Measurements from ENCODE around the gene WDR44.
"Not testable (repeated sequence)": the region's sequence is repeated elsewhere in the genome, so short reads cannot be mapped to it uniquely, and the experiment has no call there.

Gene WDR44

DNA sequence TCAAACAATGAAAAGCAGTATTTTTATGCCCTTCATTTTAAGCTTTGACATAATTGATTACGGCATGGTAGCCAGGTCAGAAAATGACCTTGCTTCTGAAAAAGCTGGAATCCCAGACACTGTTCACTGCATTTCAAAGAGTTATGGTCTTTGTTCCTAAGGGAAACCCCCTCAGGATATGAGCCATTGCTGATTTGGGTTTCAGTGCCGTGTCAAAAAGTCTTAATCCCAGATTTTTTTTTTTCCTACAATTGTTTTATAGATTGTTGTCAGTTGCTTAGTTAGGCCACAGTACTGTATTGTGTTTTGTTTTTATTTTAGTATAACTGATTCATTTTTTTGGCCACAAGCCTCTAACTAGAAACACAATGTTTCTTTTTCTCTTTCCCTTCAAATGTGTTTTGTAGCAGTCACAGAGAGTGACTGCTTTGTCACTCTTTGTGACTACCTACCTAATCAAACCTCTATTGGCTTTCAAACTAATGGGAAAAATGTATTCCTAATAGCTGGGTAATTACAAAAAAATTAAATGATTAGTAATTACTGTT is 10.3 kb downstream of the WDR44 start:
- DNase-seq (ENCODE audit: low spot score) (no peak), FAIRE-seq (peak; percentile 18)

DNA sequence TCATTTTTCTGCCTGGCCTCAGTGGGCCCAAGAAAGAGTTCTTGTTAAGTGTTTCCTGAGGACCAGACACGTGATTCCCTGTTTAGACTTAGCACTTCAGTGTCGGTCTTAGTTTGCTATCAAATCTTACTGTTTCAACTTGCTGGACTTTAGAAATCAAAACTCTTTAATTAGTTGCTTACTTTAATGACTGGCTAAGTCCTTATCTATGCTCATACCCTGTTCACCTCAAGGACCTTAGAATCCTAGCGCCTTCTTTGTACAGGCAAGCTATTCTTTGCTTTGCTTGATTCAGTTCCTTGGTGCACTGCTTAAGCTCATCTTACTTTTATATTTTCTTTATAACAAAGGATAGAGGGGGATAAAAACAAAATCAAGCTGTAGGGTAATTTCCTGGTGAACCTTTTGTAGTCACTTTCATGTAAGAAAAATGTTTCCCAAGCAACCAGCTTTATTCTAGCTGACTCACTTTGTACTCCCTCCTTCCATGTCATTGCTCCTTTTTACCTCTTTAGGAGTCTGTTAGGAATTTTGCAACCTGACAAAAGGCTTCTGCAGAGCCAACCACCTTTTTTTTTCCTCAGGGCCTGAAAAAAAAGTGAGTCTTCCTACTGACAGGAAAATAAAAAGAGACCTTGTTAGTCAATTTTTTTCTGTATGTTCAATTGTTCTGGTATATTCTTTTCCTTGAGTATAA is 14.7 kb downstream of the WDR44 start:
- DNase-seq (ENCODE audit: low spot score) (peak; percentile 17), FAIRE-seq (peak; percentile 43)

DNA sequence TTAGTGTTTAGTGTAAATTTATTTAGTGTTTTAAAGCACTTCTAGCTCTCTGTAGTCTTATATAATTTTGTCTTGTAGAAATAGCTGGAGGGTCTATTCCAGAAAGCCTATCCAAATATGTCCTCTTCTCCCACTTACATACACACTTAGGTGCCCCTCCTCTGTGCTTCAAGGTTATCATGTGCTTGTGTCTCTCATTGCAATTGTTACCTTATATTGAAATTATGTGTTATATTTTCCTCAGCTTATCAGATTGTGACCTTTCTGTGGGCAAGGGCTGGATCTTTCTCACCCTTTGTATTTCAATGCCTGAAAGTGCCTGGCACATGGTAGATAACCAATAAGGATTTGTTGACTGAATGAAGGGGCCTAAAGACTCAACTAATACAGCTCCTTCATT is 18.4 kb downstream of the WDR44 start:
- FAIRE-seq (no peak), DNase-seq (ENCODE audit: low spot score) (no peak)

DNA sequence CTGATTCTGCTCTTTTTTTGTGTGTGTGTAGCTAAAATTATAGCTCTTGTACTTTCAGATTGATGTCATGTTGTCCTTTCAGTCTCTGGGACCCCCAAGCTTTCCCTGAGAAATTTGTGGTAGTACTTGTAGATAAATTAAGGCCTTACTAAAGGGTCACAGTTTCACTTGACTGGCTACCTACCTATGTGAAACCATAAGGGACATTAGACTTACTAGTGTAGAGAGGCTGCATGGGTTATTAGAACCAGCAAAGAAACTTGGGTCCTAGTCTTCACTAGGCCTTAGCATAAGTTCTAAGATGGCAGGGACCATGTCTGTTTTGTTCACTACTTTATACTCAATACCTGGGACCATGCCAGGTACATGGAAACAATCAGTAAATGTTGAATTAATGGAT is 21.4 kb downstream of the WDR44 start:
- FAIRE-seq (no peak), DNase-seq (ENCODE audit: low spot score) (no peak)

DNA sequence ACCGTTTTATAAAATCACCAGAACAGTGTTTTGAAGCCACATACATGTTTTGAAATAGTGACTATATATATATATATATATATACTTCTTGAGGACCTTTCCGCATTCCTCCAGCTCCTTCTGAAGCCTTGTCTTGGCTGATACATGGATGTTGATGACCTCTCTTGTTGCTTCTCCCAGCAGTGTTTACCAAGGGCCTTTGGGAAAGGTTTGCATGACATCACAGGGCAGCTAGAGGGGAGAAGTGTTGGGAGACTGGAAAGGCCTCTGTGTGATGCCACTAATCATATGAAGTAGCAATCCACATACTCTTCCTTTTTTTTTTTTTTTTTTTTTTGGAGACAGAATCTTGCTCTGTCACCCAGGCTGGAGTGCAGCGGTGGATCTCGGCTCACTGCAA is 22.5 kb downstream of the WDR44 start:
- FAIRE-seq (no peak), DNase-seq (ENCODE audit: low spot score) (no peak)

DNA sequence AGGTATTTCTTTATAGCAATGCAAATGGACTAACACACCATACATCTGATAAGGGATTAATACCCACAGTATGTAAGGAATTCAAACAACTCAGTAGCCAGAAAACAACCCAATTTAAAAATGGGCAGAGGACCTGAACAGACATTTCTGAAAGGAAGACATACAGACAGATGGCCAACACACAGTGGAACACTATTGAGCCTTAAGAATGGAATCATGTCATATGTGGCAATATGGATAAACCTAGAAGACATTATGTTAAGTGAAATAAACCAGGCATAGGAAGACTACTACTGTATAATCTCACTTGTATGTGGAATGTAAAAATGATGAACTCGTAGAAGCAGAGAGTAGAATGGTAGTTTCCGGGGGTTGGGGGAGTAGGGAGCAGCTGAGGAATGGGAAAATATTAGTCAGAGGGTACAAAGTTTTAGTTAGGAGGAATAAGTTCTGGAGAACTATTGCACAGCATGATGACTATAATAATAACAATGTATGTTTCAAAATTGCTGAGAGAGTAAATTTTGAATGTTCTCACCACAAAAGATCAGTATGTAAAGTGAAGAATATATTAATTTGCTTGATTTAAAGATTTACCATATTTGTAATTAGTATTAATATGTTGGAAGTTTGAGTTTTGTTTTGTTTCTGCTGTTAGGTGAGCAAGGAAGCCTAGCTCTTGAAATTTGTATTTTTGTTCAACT is 25.2 kb downstream of the WDR44 start:
- DNase-seq (ENCODE audit: low spot score) (no peak), FAIRE-seq (no peak)

DNA sequence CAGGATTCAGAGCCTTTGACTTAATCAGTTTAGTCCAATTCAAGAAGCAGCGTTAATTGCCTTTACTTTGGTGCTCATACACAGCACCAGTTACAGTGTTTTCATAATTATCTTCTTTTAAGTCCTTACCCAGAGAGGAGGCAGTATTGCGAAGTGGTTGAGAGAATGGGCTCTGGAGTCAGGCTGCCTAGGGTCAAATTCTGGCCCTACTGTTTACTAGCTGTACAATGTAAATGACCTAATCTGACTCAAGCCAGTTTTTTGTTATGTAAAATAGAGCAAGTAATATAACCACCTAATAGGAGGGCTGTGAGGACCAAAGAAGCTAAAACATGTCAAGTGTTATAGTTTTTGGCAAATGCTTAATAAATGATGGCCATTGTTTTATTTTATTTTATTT is 27.6 kb downstream of the WDR44 start:
- DNase-seq (ENCODE audit: low spot score) (no peak), FAIRE-seq (no peak)

DNA sequence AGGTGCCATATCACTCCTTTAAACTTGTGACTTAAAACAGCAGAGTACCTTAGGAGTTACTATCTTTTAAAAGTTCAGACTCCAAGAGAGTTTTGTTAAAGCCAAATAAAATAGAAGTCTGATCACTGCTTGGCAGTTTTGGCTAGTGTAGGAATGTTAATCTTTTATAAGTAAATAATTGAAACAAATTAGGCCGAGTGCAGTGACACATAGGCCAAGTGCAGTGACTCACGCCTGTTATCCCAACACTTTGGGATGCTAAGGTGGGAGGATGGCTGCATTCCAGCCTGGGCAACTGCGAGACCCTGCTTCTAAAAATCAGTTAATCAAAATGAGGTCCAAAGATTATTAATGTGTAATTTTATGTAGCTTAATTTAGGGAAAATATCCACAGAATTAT is 37.2 kb downstream of the WDR44 start:
- DNase-seq (ENCODE audit: low spot score) (no peak), FAIRE-seq (peak; percentile 67)

DNA sequence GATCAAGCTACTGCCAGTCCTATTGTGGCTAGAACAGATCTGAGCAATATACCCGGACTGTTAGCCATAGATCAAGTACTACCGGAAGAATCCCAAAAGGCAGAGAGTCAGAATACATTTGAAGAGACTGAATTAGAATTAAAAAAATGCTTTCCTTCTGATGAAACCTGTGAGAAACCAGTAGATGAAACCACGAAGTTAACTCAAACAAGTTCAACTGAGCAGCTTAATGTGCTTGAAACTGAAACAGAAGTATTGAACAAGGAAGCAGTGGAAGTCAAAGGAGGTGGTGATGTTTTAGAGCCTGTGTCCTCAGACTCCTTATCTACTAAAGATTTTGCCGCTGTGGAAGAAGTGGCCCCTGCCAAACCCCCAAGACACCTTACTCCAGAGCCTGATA is 46.8 kb downstream of the WDR44 start:
- DNase-seq (ENCODE audit: low spot score), result no peak
- no peak for FAIRE-seq

DNA sequence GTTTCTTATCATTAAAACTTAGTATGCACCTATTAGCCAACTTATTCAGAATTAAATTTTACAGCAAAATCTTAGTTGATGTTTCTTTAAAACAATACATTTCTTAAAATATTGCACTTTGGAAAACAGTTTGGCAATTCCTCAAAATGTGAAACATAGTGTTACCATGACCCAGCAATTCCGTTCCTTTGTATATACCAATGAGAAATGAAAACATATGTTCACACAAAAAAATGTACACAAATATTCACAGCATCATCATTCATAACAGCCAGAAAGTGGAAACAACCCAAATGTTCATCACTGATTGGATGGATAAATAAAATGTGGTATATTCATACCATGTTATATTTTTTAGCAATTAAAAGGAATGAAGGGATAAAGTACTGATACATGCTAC is 50.2 kb downstream of the WDR44 start:
- DNase-seq (ENCODE audit: low spot score) (no peak), FAIRE-seq (no peak)

DNA sequence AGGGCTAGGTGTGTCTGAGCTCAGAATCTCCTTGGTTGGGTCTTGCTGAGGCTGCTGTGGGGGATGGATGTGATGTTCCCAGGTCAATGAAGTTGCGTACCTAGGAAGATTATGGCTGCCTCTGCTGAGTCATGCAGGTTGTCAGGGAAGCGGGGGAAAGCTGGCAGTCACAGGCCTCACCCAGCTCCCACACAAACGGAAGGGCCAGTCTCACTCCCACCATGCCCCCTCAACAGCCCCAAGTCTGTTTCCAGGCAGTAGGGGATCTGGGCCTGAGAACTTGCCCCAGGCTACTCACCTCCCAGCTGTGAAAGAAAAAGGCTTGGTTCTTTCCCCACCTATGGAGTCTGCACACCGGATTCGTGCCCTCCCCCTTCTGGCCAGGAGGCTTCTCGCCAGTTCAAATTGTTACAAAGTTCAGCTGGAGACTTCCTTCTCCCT is 72.9 kb downstream of the WDR44 start:
- FAIRE-seq (no peak), DNase-seq (ENCODE audit: low spot score) (no peak)

DNA sequence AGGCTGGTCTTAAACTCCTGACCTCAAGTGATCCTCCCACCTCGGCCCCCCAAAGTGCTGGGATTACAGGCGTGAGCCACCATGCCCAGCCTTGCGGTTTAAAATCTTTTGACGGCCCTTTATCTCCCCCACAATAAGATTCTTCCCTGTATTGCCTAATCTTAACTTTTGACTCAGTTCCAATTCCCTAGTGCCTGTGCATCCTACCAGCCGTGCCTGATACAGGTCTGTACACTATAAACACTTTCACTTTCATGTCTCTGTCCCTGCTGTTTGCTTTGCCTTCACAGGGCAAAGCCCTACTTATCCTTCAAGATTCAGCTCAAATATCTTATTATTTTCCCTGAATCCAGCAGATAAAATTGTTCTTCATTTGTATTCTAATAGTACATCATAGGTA is 74.6 kb downstream of the WDR44 start:
- no peak for DNase-seq (ENCODE audit: low spot score)
- FAIRE-seq, result no peak

DNA sequence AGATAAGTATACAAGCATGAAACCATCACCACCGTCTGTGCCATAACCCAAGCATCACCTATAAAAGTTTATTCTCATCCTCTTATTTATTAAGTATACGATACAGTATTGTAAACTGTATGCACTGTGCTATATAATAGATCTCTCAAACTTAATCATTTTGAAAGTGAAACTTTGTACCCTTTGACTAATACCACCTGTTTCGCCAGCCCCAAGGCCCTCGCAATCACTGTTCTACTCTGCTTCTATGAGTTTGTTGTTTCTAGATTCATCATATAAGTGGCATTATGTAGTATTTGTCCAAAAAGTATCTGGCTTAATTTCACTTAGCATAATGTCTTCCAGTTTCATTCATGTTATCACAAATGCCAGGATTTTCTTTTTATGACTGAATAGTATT is 77.7 kb downstream of the WDR44 start:
- DNase-seq (ENCODE audit: low spot score), result no peak
- no peak for FAIRE-seq

DNA sequence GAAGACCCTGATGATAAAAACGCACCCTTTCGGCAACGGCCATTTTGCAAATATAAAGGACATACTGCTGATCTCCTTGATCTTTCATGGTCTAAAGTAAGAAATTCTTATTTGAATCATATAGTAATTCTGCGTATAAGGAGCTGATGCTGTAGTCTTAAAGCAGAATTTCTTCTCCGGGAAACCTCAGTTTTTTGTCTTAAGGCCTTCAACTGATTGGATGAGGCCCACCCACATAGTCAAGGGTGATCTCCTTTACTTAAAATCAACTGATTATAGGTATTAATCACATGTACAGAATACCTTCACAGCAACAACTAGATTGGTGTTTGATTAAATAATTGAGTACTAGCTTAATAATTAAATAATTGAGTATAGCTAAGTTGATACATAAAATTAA is 86.9 kb downstream of the WDR44 start:
- FAIRE-seq (no peak), DNase-seq (ENCODE audit: low spot score) (no peak)

DNA sequence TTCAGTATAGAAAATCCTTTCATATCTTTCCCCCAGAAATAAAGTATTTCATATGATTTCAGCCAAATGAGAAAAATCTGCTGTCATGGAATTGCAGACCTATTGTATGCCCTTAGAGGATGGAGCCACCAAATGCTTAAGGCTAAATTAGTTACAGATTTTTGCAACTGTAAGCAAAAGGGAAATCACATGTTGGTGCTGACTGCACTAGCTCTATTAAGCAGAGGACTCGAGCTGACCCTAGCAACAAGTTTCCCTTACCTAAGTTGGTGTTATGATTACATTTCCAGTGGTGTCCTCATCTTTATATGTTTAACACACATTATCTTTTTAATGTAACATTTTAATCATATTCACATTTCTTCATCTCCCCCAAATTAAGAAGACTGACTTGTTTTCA is 91.4 kb downstream of the WDR44 start:
- no peak for FAIRE-seq
- DNase-seq (ENCODE audit: low spot score), result no peak

DNA sequence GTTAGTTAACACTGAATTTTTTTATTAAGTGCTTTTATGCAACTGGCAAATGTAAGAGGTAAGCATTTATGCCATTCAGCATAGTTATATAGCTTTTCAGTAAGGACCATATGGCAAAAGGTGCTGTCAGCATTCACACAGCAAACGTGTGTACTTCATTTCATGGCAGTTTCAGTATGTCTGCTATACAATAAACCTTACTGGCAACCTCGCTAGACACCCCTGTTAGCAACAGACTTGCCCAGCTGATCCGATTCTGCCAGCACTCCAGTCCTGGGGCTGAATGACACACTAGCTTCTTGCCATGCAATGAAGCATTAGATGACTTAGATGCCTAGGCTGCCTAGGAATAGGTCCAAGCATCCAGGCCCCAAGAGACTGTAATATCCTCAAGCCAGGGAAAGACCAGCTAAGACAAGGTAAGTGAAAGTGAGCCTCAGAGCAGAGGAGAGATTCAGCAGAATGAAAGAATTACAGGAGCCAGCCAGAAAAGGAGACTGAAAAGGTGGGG is 102.4 kb downstream of the WDR44 start:
- DNase-seq (ENCODE audit: low spot score), result no peak
- no peak for FAIRE-seq

DNA sequence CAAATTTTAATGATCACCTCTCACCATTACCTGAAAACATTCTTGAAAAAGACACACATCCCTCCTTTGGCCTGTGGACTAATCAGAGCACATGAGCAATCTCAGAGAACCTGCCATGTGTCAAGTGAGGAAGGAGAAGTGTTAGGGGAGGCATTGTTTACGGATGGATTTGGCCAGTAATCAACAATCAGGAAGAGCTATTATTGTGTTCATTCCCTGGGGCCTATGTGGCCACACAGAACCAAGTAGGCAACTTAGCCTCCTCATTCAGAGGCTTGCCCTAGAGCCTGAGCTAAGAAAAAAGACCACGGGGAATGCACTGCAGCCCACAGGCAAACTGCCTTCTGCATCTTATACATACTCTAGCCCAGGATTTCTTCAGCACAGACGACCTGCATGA is 109.1 kb downstream of the WDR44 start:
- FAIRE-seq, result no peak
- DNase-seq (ENCODE audit: low spot score), result no peak

DNA sequence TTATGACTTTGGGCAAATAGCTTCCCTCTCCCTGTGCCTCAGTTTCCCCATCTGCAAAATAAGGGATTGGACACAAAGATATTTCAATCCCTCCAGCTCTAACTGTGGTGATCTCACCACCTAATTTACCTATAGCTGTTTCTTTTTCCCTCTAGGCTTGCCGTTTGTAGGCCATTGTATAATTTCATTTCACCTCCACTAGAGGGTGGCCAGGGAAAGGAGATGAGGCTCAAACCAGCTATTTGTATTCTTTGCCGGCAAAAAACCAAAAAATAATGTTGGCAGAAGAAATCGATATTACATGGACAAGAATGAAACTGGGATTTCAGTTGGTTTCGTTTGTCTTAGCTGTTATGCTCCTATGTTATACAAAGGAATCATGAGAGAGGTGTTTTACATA is 113.6 kb downstream of the WDR44 start:
- FAIRE-seq, result no peak
- peak; percentile 9 for DNase-seq (ENCODE audit: low spot score)

DNA sequence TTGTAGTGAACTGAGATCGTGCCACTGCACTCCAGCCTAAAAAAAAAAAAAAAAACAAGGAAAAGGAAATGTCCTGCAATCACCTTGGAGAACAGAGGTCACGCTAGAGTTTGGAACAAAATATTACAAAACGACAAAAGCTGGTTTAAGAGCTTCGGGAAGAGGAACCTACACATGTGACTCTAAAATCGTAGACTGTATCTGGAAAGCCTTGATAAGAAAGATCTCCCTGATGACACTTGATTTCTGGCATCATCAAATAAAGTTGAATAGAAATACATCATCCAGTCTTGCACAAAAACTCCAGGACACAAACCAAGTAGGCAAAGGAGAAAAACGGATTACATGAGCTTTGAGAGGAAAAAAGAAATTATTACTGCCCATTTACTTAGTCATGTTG is 118.6 kb downstream of the WDR44 start:
- no peak for FAIRE-seq
- DNase-seq (ENCODE audit: low spot score), result no peak

DNA sequence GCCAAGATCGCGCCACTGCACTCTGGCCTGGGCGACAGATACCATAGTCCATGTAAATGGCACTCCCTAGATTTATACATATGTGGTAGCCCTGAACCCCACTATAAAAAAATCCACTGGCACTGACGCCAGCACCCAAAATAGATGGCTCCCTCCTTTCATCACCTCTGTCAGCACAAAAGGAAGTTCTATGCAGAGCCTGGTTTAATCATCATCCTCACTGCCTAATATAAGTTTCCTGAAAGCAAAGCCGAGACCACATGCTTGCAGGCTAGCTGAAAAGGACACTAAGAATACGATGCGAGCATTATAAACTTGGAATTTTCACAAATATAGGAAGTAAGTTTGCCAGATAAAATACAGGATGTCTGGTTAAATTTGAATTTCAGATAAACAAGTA is 122.2 kb downstream of the WDR44 start:
- FAIRE-seq, result no peak
- no peak for DNase-seq (ENCODE audit: low spot score)

DNA sequence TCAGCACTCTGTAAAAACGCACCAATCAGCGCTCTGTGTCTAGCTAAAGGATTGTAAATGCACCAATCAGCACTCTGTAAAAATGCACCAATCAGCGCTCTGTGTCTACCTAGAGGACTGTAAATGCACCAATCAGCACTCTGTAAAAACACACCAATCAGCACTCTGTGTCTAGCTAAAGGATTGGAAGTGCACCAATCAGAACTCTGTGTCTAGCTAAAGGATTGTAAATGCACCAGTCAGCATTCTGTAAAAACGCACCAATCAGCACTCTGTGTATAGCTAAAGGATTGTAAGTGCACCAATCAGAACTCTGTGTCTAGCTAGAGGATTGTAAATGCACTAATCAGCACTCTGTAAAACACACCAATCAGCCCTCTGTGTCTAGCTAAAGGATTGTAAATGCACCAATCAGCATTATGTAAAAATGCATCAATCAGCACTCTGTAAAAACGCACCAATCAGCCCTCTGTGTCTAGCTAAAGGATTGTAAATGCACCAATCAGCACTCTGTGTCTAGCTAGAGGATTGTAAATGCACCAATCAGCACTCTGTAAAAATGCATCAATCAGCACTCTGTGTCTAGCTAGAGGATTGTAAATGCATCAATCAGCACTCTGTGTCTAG is 124.9 kb downstream of the WDR44 start:
- FAIRE-seq; DNase-seq (ENCODE audit: low spot score): not testable (repeated sequence)

DNA sequence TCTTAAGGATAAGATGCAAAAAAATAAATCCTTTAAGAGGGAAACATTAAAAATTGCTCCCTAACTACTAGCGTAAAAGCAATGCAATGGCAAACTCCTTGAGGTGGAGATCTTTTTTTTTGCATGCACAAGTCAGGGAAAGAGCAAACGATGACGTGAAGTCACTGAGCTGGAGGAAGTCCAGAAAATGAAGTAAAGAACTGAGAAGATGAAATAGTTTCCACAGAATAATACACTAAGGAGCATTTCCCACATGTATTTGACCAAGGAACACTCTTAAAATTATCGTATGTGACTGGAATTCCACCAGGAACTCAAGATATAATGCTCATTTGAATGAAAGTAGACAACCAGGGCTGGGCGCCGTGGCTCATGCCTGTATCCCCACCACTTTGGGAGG is 128.7 kb downstream of the WDR44 start:
- FAIRE-seq (no peak), DNase-seq (ENCODE audit: low spot score) (no peak)
